Activated T-cell treated with anti-CD3 and anti-CD28 coated beads, Interleukin-2, amount 50 U/mL, for 24 hours (primary cell): ENCODE measurements around the gene ADAMTS16.

Source experiments
- DNase-seq: peaks from one replicate; pipeline ENCODE4 v3.0.0-alpha.2; 2020
- H3K27ac Mint-ChIP-seq: 2 replicates; pipeline ENCODE4 v1.8.0; 2020; ENCODE audit warnings: mild to moderate bottlenecking, mixed read lengths
- H3K27me3 Mint-ChIP-seq: 2 replicates; pipeline ENCODE4 v1.8.0; 2020; ENCODE audit warnings: mixed read lengths
- H3K36me3 Mint-ChIP-seq: 2 replicates; pipeline ENCODE4 v1.8.0; 2020; ENCODE audit warnings: low read depth, mixed read lengths
- H3K4me1 Mint-ChIP-seq: 2 replicates; pipeline ENCODE4 v1.8.0; 2020; ENCODE audit warnings: low read depth, mixed read lengths
- H3K4me3 Mint-ChIP-seq: 2 replicates; pipeline ENCODE4 v1.8.0; 2020; ENCODE audit warnings: mild to moderate bottlenecking, moderate library complexity, mixed read lengths
- H3K9me3 Mint-ChIP-seq: 2 replicates; pipeline ENCODE4 v1.8.0; 2020; ENCODE audit warnings: mixed read lengths

Gene ADAMTS16

DNA sequence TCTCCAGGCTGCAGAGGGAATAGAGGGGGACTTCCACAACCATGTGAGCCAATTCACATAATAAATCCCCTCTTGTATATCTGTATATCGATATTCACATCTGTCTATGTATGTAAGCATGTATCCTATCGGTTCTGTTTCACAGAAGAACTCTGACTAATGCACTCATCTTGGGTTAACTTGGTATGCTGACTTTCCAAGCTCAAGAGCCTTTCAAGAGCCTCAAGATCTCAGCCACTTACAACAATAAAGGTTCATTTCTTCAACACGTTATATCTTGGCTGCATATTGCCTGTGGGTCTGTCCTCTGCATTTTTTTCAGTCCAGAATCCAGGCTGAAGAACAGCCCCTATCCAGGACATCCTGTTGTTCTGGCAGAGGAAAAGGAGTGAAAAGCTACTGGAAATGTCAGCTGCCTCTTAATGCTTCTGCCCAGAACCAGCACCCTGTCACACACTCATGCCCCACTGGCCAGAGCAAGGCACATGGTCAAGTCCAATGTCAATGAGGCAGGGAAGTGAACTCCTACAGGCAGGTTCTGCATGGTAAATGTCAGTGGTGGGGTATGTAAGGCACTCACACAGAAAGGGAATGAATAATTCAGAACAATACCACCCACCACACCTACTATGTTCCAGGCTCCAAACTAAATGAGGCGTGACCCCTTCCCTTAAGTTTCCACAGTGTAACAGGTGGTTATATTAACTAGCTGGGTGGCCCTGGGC is 190.8 kb downstream of the ADAMTS16 start:
- no peak for DNase-seq
- Mint-ChIP-seq H3K27ac (no peak overlapping the region), H3K4me3 (no peak overlapping the region), H3K27me3 (no peaks in the 10 kb centered on the region), H3K9me3 (peaks cover 8% of the 10 kb centered on the region), H3K4me1 (no peaks in the 10 kb centered on the region), H3K36me3 (no peaks in the 10 kb centered on the region)

GRCh38 chr5:5331848-5332247 is 191.7 kb downstream of the ADAMTS16 start:
- H3K9me3 Mint-ChIP-seq: peaks cover 5% of the 10 kb centered on the region

GRCh38 chr5:5332287-5332686 is 192.2 kb downstream of the ADAMTS16 start:
- no peak overlapping the region for H3K27ac Mint-ChIP-seq
- no peaks in the 10 kb centered on the region for H3K27me3 Mint-ChIP-seq
- H3K4me1 Mint-ChIP-seq: no peaks in the 10 kb centered on the region
- H3K4me3 Mint-ChIP-seq: no peak overlapping the region
- no peak for DNase-seq
- no peaks in the 10 kb centered on the region for H3K36me3 Mint-ChIP-seq
- H3K9me3 Mint-ChIP-seq: peaks cover 4% of the 10 kb centered on the region

More at GRCh38 chr5:5331848-5332247, 191.7 kb downstream of the ADAMTS16 start:
- Mint-ChIP-seq H3K4me3 (no peak overlapping the region), H3K36me3 (no peaks in the 10 kb centered on the region), H3K27me3 (no peaks in the 10 kb centered on the region), H3K4me1 (no peaks in the 10 kb centered on the region), H3K27ac (no peak overlapping the region)
- DNase-seq: no peak

DNA sequence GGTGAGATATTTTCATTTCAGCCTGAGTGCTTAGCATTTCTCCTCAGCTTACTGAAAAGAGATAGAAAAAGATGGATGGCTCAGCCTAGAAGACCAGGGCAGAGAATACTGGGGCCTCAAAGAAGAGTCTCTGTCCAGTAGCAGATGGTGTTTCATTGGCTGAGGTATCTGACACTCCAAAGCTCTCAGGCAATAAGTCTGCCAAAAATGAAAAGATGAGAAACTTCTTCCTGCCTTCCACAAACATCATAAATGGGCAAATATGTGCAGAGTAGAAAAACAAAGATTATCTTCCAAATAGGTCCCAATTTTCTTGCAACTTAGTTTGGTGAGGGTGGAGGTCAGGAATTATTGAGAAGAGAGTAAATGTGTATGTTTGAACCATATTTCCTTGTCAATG is 195.0 kb downstream of the ADAMTS16 start:
- H3K4me3 Mint-ChIP-seq: no peak overlapping the region
- H3K27ac Mint-ChIP-seq: no peak overlapping the region
- H3K27me3 Mint-ChIP-seq: no peaks in the 10 kb centered on the region
- H3K4me1 Mint-ChIP-seq: no peaks in the 10 kb centered on the region
- DNase-seq: no peak
- no peaks in the 10 kb centered on the region for H3K9me3 Mint-ChIP-seq
- no peaks in the 10 kb centered on the region for H3K36me3 Mint-ChIP-seq

GRCh38 chr5:5335700-5336264 is 195.7 kb downstream of the ADAMTS16 start:
- Mint-ChIP-seq H3K9me3 (no peaks in the 10 kb centered on the region), H3K27me3 (no peaks in the 10 kb centered on the region), H3K4me3 (no peak overlapping the region), H3K36me3 (no peaks in the 10 kb centered on the region), H3K27ac (no peak overlapping the region), H3K4me1 (no peaks in the 10 kb centered on the region)
- DNase-seq: no peak

GRCh38 chr5:5339257-5339656 is 199.1 kb downstream of the ADAMTS16 start:
- Mint-ChIP-seq H3K27ac (no peak overlapping the region), H3K4me1 (no peaks in the 10 kb centered on the region), H3K9me3 (no peaks in the 10 kb centered on the region), H3K27me3 (peaks cover under 1% of the 10 kb centered on the region), H3K36me3 (no peaks in the 10 kb centered on the region), H3K4me3 (no peak overlapping the region)
- DNase-seq: no peak

DNA sequence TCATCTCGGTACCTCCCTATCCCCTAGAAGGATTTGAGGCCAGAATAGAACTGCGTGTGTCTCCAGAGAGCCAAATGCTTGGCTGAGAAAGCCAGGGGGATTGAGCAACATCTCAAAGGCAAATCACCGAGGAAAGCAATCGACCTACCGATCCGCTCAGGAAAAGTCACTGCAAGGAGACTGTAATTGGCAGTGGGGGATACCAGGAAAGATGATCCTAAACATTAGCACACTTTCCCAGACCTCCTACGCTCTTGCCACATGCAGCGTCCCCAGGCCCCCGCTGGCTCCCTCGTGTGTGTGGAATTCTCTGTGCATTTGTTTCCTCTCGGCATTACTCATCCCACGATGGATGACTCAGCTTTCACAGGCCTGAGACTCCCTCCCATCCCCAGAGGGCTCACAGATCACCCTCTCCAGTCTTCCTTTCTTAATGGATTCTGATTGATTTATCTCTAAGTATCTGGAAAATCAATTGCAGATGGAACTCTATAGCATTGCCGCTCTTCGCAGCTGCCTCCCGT is 200.1 kb downstream of the ADAMTS16 start:
- no peaks in the 10 kb centered on the region for H3K4me1 Mint-ChIP-seq
- no peak for DNase-seq
- peaks cover 6% of the 10 kb centered on the region for H3K27me3 Mint-ChIP-seq
- H3K4me3 Mint-ChIP-seq: no peak overlapping the region
- no peak overlapping the region for H3K27ac Mint-ChIP-seq
- no peaks in the 10 kb centered on the region for H3K9me3 Mint-ChIP-seq
- no peaks in the 10 kb centered on the region for H3K36me3 Mint-ChIP-seq

- H3K9me3 Mint-ChIP-seq: no peaks in the 10 kb centered on the region
- no peak for DNase-seq
- H3K36me3 Mint-ChIP-seq: no peaks in the 10 kb centered on the region
- no peak overlapping the region for H3K4me3 Mint-ChIP-seq
- no peaks in the 10 kb centered on the region for H3K4me1 Mint-ChIP-seq
- H3K27me3 Mint-ChIP-seq: peaks cover 12% of the 10 kb centered on the region
- H3K27ac Mint-ChIP-seq: no peak overlapping the region
Measured at GRCh38 chr5:5341531-5342292, 201.6 kb downstream of the ADAMTS16 start.

- Mint-ChIP-seq H3K4me1 (no peaks in the 10 kb centered on the region), H3K27ac (no peak overlapping the region), H3K4me3 (no peak overlapping the region), H3K36me3 (no peaks in the 10 kb centered on the region), H3K9me3 (no peaks in the 10 kb centered on the region), H3K27me3 (peaks cover 17% of the 10 kb centered on the region)
- DNase-seq: no peak
Measured at GRCh38 chr5:5342784-5343183, 202.7 kb downstream of the ADAMTS16 start.

DNA sequence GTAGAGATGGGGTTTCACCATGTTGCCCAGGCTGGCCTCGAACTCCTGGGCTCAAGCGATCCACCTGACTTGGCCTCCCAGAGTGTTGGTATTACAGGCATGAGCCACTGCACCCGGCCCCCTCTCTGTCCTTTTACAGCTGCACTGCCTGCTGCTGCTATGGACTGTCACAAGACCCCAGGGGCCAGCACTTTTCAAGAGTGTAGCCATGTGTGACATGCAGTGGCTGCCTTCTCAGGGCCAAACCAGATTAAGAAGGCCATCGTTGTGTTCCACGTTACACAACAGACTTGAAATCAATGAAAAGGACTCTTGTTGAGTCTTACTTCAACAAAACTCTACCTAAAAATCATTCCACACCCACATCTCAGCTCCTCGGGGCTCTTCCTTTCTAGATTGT is 203.4 kb downstream of the ADAMTS16 start:
- no peak for DNase-seq
- no peaks in the 10 kb centered on the region for H3K36me3 Mint-ChIP-seq

DNA sequence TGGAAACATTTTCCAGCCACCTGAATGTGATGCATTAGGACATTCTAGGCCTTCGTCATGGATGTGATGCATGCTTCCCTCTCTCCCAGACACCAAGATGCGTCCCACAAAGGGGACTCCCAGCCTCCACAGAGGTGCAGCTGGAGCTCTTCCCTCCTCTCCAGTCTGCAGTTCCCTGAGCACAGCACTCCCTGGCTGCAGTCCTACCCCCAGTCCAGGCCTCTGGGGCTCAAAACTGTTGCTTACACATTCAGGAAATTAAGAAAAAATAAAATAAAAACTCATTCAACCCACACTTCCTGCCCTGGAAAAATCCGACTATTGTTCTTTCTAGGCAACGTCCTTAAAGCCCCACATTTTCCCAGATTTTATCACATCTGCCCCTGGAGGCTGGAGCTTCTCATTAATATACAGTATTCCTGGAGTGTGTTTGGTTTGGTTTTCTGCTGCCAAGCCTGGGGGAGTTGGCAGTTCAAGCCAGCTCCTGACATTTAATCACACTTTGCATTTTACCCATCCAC is 204.0 kb downstream of the ADAMTS16 start:
- H3K4me1 Mint-ChIP-seq: peaks cover 4% of the 10 kb centered on the region
- no peak overlapping the region for H3K4me3 Mint-ChIP-seq
- H3K9me3 Mint-ChIP-seq: no peaks in the 10 kb centered on the region
- no peaks in the 10 kb centered on the region for H3K36me3 Mint-ChIP-seq
- H3K27ac Mint-ChIP-seq: no peak overlapping the region
- no peak for DNase-seq
- H3K27me3 Mint-ChIP-seq: peaks cover 17% of the 10 kb centered on the region

More for the DNA sequence above, 203.4 kb downstream of the ADAMTS16 start:
- peaks cover 4% of the 10 kb centered on the region for H3K4me1 Mint-ChIP-seq
- no peak overlapping the region for H3K27ac Mint-ChIP-seq
- H3K4me3 Mint-ChIP-seq: no peak overlapping the region
- H3K9me3 Mint-ChIP-seq: no peaks in the 10 kb centered on the region
- H3K27me3 Mint-ChIP-seq: peaks cover 17% of the 10 kb centered on the region

DNA sequence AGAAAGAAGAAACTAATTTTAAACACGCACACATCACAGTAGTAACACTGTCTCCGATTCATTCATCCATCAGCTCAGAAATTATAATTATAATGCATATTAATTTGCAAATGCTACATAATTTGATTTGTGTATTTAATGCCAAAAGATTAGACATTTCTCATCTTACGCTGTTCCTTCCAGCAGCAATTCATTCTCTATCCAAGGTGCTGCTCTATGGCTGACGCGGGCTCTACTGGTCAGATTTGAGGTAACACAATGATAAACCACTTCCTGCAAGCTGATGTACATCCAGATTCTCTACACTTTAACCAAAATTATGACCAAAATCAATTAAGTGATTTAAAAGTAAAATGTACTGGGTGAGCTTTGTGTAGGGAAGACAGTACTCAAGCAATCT is 204.5 kb downstream of the ADAMTS16 start:
- H3K9me3 Mint-ChIP-seq: no peaks in the 10 kb centered on the region
- peaks cover 4% of the 10 kb centered on the region for H3K4me1 Mint-ChIP-seq
- H3K4me3 Mint-ChIP-seq: no peak overlapping the region
- H3K27me3 Mint-ChIP-seq: peaks cover 22% of the 10 kb centered on the region
- no peak overlapping the region for H3K27ac Mint-ChIP-seq
- no peak for DNase-seq
- H3K36me3 Mint-ChIP-seq: no peaks in the 10 kb centered on the region

- Mint-ChIP-seq H3K4me3 (no peak overlapping the region), H3K9me3 (no peaks in the 10 kb centered on the region), H3K27ac (no peak overlapping the region), H3K36me3 (no peaks in the 10 kb centered on the region), H3K27me3 (peaks cover 33% of the 10 kb centered on the region), H3K4me1 (peaks cover 4% of the 10 kb centered on the region)
- DNase-seq: no peak
Measured at GRCh38 chr5:5347442-5347841, 207.3 kb downstream of the ADAMTS16 start.

GRCh38 chr5:5348135-5348534 is 208.0 kb downstream of the ADAMTS16 start:
- no peaks in the 10 kb centered on the region for H3K9me3 Mint-ChIP-seq
- no peak overlapping the region for H3K27ac Mint-ChIP-seq
- no peaks in the 10 kb centered on the region for H3K36me3 Mint-ChIP-seq
- DNase-seq: no peak
- peaks cover 33% of the 10 kb centered on the region for H3K27me3 Mint-ChIP-seq
- H3K4me3 Mint-ChIP-seq: no peak overlapping the region
- H3K4me1 Mint-ChIP-seq: peaks cover 4% of the 10 kb centered on the region

DNA sequence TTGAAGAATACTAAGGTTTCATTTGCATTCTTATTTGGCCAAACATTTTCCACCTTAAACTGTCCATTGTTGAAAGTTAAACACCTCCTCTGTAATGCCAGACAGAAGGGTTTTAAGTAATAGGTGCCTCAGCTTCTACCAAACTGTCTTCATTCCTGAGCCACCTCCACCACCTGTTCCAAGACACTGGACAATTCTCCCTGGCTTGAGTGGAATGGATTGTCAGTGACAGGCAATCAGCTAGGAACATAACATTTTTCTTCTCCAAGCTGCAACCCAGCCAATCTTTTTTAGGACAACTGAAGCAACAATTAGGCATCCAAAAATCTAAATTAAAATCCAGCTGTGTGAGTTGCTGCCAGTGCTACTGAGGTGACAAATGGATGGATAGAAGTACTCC is 208.4 kb downstream of the ADAMTS16 start:
- no peaks in the 10 kb centered on the region for H3K36me3 Mint-ChIP-seq
- no peak overlapping the region for H3K27ac Mint-ChIP-seq
- no peak for DNase-seq
- H3K4me3 Mint-ChIP-seq: no peak overlapping the region
- H3K27me3 Mint-ChIP-seq: peaks cover 33% of the 10 kb centered on the region
- peaks cover 4% of the 10 kb centered on the region for H3K4me1 Mint-ChIP-seq
- H3K9me3 Mint-ChIP-seq: no peaks in the 10 kb centered on the region
